GM19438 (cell line): ENCODE data around the gene DGKG.

ENCODE experiments used
- ATAC-seq: cut with Tn5 transposase; IDR thresholded peaks from one replicate; pipeline ENCODE4 v1.9.1; 2021; ENCODE audit warnings: low read depth; ENCODE audit not compliant: unreplicated experiment

DGKG gene

DNA sequence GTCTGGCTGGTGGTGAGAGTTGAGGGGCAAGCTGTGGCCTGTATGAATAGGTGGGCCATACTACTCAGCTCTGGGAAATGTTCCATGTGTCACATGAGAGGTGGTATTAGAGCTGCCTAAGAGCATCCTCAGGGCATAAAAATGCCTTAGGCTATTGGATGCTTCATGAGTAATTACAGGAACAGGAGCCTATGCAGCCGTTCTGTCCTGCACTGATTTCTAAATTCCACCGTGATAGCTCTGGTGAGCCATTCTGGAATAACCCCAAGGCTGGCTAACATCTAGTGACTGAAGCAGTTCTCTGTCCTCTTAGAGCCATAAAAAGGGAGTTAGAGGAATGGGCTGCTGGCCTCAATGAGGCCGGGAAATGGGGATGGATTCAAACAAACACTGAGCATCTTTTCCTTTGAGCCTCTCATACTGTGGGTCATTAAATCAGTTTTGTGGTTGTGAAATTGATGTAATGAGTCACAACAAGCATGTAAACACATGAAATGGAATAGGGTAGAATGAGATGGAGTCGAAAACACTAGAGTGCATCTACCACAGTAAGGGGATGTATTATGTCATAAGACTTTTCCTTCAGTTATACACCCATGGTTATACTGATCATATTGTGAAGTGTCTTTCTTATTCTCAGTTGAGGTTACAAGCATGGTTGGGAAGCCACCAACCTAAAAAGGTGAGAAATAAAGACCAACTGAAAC lies 41.0 kb downstream of the DGKG start:
- no peak for ATAC-seq

GRCh38 chr3:186319945-186320344 lies 42.1 kb downstream of the DGKG start:
- ATAC-seq, result no peak

GRCh38 chr3:186318135-186318534 lies 43.9 kb downstream of the DGKG start:
- no peak for ATAC-seq

DNA sequence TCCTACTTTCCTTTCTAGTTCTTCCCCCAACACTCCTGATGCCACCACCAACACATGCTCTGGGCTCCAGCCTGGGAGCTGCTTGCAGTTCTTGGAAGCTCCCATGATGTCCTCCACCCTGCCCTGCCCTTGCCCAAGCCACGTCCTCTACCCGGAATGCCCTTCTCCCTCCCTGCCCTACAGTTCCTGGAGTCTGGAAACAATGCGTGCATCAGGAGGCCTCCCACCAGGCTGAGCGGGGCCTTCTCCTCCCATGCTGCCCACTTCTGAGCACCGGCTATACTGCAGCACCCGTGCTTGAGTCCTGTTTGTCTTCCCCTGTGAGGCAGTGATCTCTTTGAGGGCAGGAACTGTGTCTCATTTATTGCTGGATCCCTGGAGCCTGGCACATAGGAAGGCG lies 44.6 kb downstream of the DGKG start:
- no peak for ATAC-seq

GRCh38 chr3:186316666-186317260 lies 45.3 kb downstream of the DGKG start:
- no peak for ATAC-seq

- no peak for ATAC-seq
These were observed 46.3 kb downstream of the DGKG start for GRCh38 chr3:186315581-186316354.

- ATAC-seq, result no peak
These were observed 47.1 kb downstream of the DGKG start for GRCh38 chr3:186314896-186315295.

DNA sequence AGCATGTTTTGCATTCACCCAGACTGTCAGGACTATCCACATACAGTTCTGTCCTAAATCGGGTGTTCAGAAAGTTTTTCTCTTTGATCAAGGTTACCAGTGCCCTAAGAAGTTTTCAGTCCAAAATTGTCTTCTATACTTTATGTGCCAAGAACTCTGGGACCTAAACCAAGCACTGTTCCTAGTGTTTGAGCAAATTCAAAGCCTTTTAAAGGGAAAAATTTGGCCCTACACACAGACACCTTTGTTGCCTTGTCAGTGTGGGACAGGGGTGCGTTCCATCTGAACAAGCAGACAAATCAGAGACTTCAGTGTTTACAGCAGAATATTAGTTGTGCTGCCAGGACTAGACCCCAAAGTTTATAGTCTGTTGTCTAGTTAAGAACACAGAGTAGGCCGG lies 50.6 kb downstream of the DGKG start:
- ATAC-seq, result no peak

DNA sequence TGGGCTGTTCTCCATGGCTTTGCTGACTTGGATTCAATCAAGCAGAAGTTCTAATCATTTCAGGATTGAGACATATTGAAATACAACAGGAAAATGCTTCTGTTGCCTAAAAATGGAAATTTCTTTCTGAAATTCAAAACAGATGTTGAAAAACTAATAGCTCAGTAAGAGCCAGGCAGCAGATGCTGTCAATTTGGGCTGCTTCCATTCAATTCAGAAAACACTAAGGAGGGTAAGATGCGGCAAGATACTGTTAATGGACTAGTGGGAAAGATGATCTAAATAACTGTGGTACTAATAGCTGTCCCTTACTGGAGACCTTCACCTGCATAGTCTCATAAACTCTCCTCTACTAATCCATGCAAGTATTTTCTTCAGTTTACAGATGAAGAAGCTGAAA lies 53.5 kb downstream of the DGKG start:
- ATAC-seq, result no peak

DNA sequence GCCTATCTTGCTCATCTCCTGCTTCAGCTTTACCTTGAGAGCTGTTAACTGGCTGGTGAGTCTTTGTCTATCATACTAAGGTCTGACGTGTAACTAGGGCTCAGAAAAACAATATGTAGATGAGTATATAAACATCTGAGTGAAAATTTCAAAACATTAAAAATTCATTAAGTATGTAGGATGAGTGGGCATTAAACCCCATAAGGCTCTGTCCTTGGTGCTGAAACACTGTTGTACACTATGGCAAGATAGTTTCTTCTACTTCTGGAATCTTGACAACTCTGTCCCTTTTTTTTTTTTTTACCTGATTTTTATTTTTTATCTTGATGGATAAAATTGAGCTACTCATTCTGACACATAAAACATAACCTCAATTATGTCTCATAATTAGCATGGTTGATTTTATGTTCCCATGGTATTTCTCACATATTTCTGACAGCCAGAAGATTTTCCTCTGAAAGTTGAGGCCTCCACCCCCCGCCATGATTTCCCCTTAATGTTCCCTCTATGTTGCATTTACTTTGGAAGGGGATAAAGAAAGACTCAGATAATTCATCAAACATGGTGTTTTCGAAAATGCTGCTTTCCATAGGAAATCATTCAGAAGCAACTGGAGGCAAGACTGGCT lies 54.3 kb downstream of the DGKG start:
- no peak for ATAC-seq

DNA sequence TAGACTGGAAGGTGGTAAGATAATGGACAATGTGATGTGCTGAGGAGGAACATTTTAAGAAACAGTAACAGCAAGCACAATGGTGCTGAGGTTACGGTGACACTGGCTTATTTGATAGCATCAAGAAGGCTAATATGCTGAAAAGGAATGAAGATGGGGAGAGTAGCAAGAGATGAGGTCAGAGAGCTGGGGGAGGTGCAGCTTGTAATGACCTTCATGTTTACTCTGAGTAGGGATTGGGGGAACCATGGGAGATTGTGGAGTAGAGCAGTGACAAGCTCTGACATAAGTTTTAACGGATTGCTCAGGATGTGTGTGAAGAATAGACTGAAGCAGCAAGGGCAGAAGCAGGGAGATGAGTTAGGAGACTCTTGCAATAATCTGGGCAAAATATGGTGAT lies 56.7 kb downstream of the DGKG start:
- no peak for ATAC-seq

DNA sequence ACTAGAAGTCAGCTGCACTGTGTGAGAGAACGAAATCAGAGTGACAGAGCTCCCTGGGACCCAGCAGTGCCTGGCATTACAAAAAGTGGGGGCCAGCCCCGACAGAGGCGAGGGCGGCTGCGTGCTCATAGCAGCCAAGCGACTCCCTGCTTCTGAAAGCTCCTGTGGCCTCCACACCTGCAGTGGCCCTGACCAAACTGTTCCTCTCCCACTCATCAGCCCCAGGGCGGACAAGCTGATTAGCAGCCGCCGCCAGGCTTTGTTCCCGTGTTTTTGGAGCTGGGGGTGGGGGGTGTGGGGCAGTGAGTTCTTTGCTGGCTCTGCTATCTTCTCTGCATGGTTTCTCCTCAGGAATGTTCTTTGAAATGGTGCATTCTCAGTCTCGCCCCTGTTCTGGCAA lies 58.1 kb downstream of the DGKG start:
- no peak for ATAC-seq

GRCh38 chr3:186299327-186299726 lies 62.7 kb downstream of the DGKG start:
- ATAC-seq, result no peak

GRCh38 chr3:186298876-186299275 lies 63.2 kb downstream of the DGKG start:
- ATAC-seq, result no peak

GRCh38 chr3:186290796-186291195 lies 71.2 kb downstream of the DGKG start:
- no peak for ATAC-seq

- ATAC-seq, result no peak
These were observed 74.3 kb downstream of the DGKG start for GRCh38 chr3:186287711-186288110.

GRCh38 chr3:186286114-186286513 lies 75.9 kb downstream of the DGKG start:
- ATAC-seq, result no peak

- ATAC-seq, result no peak
These were observed 77.4 kb downstream of the DGKG start for GRCh38 chr3:186284661-186285060.

- ATAC-seq, result no peak
These were observed 77.7 kb downstream of the DGKG start for GRCh38 chr3:186284349-186284652.

- ATAC-seq, result no peak
These were observed 78.2 kb downstream of the DGKG start for GRCh38 chr3:186283651-186284348.

DNA sequence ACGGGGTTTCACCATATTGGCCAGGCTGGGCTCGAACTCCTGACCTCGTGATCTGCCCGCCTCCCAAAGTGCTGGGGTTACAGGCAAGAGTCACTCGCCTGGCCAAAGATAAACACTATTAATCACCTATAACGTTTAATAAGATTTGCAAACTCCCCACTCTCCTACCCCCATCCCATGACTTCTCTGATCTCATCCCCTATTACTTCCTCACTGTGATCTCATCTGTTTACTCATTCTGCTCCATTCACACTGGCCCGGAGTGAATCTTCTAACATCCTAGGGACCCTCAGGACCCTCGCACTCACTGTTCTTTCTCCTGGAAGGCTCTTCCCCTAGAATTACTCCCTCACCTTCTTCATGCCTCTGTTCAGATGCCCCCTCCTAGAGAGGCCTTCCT lies 78.9 kb downstream of the DGKG start:
- ATAC-seq, result no peak
